ENCODE results near the gene OR2J1.
"Not testable (repeated sequence)": the region's sequence is repeated elsewhere in the genome, so short reads cannot be mapped to it uniquely, and the experiment has no call there.

OR2J1 gene

DNA sequence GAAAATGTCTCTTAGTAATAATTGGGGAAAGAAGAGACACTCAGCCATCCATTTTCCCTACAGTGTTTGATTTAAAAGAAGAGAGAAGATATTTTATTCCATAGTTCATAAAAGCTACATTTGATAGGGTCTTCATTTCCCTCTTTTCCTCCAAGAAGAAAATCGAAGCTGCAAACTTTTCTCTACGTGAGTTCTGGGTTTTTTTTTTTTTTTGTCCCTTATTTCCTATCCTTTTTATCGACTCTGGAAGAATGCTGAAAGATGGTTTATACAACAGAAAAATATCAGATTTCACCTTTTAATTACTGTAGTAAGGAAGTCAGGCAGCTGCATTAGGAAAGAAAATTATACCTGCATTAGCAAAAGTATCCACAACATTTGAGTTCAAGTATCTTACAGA, at the start of gene OR2J1:
OR2J1 (plus strand) TSS at position 301 of the 400 bp plus-strand sequence. CDS start 1,453 bp downstream, outside the sequence.
- no peak for ATAC-seq

DNA sequence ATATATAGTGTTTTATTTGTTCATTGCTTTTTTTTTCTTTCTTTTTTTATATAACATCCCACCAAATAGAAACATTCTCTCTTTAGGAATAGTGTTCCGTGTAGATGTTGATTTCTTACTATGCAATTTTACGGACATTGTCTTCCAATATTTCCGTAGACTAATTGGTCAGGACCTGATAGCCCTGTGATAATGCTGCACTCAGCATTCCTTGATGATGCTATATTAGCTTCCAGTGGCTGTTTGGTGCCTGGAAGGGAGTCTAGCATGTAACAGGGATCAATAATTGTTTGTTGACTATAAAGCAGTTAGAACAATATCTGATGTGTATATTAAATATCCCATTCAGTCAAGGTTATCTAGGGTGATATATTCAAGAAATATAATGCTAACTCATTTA, 47.6 kb upstream of the OR2J1 start:
- ATAC-seq, result no peak

DNA sequence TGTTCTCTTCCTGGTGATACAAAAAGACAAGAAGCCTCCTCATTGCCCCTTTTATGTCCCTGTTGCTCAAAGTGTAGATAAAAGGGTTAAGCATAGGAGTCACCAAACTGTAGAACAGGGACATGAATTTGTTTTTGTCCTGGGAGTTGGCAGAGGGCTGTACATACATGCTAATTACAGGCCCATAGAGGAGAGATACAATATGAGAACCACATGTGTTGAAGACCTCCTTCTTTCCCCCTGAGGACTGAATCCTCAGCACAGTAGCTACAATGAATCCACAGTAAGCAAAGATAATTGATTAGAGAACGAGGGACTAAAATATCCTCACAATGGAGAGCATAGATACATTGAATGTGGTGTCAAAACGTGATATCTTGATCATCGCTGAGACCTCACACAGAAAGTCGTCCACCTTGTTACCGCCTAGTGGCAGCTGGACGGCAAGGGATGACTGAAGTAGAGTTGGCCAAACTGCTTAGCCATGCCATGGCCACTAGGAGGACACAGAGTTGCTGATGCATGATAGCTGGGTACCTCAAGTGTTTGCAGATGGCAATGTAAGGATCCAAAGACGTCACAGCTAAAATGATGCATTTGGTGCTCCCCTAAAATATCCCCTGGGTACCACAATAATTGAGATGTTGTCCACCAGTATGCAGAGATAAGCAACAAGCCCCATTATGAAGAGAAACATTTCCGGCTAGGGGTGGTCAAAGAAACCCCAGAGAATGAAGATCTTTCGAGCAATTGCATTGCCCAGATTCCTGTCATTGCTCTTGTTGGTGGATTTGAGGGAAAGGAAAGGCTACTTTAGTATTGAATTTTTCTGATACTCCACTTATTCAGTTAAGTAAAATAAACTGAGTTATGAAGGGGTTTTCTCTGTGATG, 27.2 kb upstream of the OR2J1 start:
- ATAC-seq, result peak in 1 of 2 donors; percentile 30

DNA sequence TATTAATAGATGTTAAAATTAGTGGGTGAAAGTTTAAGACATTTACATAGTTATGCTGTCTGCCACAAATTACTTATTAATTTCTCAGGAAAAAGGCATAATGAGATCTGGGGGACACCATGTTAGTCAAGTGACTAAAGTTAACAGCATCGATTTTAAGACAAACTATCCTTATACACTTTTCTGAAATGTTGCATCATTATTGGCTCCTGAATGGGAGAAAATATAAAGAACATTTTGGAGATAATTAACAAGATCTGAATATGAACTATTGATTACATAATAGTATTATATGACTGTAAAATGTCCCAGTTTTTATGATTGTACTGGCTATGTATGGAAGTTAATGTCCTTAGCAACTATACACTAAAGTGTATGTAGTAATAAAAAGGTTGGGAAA, 20.1 kb upstream of the OR2J1 start:
- no peak for ATAC-seq

DNA sequence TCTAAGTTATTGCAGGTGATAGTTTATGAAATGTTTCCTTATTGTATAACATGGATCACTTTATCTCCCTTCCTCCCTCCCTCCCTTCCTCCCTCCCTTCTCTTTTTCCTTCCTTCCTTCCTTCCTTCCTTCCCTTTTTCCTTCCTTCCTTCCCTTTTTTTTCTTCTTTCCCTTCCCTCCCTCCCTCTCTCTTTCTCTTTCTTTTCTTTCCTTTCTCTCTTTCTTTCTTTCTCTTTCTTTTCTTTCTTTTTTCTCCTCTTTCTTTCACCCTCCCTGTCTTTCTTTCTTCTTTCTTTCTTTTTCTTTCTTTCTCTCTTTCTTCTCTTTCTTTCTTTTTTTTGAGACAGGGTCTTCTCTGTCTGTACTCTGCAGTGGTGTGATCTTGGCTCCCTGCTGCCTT, 18.0 kb upstream of the OR2J1 start:
- no peak for ATAC-seq

DNA sequence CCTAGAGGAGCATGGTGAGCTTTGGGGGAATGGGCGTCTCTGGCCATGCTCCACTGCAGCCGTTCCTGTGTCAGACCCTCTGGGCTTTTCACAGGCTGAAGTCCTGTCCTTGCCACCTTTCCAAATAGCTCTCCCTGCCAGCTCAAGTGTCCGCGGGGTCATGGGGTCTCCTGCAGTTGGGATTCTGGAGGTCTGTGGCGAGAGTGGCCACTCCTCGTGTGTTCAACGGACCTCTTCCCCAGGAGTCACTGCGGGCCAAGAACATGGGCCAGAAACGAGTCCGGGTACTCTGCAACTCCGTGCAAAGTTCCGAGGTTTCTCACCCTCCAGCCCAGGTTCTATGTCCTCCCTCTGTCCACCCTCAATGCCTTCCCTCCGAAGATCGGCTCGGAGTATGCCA, 16.8 kb upstream of the OR2J1 start:
- no peak for ATAC-seq

DNA sequence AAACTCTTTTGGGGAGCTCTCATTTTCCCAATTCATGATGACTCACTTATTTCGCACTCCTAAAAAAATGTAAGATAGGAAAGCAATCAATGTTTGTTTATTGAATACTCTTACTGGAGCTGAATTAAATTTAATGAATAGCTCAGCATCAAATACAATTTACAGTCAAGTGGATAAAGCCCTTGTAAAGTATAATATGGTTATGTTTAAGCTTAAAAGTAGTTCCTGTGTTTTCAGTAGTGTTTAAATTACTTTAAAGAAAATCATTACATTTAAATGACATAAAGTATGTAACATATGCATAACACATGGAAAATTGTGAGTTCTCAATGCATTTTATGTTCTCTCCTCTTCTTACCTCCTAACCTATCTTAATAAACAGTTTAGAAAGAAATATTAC, 12.1 kb upstream of the OR2J1 start, which contains the start of gene OR2B3:
OR2B3 (minus strand) TSS at position 101 of the 400 bp plus-strand sequence; CDS start at position 36, 65 bp downstream.
- no peak for ATAC-seq

DNA sequence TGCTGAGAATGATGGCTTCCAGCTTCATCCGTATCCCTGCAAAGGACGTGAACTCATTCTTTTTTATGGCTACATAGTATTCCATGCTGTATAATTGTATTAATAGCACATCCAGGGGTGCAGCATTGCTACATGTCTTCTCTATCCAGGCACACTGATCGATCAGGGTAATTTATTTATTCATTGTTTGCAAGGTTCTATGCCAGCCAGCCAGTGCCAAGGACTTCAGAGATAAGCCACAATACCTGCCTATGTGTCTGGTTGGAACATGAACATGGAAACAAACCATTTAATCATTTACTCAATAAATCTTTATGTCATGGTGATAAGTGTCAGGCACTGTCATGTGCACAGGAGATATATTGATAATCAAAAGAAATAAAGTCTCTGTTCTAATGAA, 6.3 kb upstream of the OR2J1 start:
- ATAC-seq, result no peak

DNA sequence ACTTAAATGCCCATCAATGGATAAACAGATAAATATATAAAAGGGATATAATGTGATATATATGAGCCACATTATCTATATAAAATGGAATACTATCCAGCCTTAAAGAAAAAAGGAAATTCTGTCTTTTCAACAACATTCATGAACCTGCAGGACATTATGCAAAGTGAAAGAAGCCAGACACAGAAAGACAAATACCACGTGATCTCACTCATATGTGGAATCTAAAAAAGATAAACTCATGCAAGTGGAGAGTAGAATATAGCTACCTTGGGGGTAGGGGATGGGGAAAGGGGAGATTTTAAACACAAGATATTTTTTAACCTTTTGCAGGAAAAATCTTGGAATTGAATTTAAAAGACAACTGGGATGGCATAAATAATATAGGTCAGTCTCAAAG, 1.5 kb upstream of the OR2J1 start:
- no peak for ATAC-seq

DNA sequence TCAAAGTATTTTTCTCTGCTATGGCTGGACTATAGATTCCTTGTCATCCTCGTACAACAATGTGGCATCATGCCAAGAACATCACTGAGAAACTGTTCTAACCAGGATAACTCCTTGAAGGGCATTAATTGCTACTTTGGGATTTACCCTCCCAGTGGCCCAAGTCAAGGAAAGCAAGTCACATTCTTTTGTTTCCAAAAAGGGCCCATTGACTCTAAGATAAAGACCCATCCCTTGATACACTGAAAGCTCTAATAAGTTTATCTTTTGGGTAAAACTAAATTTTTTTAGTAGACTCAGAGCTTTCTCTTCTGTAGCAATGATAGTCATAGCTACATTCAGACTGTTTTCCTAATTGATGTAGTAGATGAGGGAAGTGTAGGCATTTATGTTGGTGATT, 8.5 kb downstream of the OR2J1 start, which contains the start of gene OR2J3:
OR2J3 (plus strand) TSS at position 301 of the 400 bp plus-strand sequence. CDS start 3,833 bp downstream, outside the sequence.
- no peak for ATAC-seq

DNA sequence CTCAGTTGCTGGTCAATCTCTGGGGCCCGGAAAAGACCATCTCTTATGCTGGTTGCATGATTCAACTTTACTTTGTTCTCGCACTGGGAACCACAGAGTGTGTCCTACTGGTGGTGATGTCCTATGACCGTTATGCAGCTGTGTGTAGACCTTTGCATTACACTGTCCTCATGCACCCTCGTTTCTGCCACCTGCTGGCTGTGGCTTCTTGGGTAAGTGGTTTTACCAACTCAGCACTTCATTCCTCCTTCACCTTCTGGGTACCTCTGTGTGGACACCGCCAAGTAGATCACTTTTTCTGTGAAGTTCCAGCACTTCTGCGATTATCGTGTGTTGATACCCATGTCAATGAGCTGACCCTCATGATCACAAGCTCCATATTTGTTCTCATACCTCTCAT, 12.8 kb downstream of the OR2J1 start:
- ATAC-seq, result no peak

DNA sequence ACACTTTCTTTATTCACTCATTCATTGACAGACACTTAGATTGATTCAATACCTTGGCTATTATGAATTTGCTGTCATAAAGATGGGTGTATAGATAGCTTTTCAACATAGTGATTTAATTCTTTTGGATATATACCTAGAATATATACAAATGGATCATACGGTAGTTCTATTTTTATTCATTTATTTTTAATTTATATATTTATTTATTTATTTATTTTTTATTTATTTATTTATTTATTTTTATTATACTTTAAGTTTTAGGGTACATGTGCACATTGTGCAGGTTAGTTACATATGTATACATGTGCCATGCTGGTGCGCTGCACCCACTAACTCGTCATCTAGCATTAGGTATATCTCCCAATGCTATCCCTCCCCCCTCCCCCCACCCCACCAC, 15.7 kb downstream of the OR2J1 start:
- not testable (repeated sequence) for ATAC-seq

DNA sequence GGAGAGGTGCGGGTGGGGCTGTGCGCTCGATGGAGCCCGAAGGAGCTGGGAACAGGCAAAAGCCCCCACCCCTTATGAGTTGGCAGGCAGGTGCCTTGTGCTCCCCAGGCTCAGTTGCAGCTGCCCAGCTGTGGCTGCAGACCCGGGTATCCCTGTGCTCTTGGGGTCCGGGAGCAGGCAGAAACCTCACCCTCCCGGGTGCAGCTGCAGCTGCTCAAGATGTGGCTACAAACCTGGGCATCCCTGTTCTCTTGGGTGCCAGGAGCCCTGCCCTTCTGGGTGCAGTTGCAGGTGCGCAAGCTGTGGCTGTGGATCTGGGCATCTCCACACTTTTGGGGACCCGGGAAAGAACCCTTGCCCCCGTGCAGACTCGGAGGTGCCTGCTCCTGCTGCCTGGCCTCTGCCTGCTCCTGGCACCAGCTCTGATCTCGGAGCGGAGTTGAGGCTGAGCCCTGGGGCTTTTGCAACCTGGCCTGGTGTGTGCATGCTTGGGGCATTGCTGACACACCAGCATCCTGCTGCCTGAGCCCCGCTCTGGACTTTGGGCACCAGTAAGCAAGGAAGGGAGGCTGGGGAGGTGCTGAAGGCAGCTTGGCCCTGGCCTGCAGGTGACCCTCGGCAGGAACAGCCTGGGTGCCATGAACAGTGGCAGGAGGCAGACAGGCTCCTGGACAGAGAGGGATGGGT, 30.2 kb downstream of the OR2J1 start:
- no peak for ATAC-seq

DNA sequence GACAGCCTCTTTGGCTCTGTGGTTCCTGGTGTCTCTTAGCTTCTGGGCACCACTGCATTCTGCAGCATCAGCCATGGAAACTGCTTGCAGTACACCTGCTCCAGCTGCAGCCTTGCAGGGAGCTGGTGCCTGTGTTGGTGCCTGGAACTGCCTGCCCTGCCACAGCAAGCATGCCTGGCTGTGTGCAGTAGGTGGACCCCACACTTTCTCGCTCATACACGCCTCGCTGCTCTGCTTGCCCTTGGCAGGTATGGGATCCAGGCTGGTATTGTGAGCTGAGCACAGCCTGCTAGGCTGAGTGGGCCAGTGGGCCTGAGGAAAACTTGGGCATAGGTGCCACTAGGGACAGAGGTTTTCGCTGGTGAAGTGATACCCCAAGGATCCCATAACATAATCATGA, 31.4 kb downstream of the OR2J1 start:
- no peak for ATAC-seq

DNA sequence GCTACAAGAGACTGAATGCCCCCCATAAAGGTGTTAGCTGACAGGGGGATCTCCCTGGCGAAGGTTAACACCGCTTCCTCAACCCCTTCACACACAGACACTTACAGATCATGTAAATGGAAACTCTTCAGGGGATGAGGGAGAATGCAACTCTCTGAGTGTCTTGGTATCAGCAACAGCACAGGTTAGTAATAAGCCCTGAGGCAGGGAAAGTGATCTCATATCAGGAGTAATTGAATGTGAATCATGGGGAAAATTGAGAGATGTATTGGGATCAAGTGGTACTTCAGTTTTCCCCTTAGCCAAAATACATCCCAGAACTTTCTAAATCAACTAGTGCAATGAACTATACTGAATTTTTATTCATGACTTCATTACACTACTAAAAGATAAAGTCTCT, 32.4 kb downstream of the OR2J1 start:
- no peak for ATAC-seq

DNA sequence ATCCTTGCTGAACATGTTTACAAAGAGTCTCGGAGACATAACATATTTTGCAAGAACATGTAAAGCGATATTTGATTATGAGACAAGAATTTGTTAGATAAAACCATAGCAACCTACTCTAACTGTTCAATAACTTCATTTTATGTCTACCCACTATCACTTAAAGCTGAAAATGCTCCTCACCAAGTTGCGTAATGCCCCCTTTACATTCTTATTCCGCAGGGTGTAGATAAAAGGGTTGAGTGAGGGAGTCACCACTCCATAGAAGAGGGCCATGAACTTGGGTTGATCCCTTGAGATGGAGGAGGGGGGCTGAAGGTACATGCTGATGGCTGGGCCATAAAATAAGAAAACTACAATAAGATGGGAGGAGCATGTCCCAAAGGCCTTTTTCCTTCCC, 38.4 kb downstream of the OR2J1 start:
- no peak for ATAC-seq

DNA sequence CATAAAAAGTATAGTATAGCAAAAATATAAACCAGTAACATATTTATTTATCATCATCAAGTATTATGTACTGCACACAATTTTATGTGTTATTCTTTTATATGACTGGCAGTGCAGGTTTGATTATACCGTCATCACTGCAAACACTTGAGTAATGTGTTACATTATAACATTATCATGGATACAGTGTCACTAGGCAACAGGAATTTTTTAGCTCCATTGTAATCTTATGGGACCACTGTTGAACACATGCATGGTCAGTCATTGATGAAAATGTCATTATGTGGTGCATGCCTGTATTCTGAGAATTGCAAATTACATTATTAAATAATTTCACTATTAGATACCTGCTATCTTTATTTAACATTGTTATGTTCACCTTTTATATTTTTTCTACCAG, 42.3 kb downstream of the OR2J1 start:
- no peak for ATAC-seq

DNA sequence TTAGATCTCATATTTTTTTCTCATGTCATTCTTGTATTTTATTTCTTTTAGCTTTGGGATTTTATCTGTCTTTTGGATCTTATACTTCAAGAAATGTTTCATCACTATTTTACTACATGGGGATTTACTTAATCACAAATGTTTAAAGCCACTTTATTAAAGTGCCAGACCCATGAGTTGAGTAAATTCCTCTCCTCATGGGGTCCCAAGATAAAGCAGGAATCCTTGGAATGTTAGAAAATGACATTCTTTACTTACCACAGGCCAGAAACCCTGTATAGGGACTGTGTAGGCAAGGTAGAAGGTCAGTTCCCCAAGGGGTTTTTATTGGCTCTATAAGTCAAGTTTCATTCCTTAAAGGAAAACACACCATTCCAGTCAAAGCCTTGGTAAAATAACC, 43.0 kb downstream of the OR2J1 start:
- no peak for ATAC-seq

DNA sequence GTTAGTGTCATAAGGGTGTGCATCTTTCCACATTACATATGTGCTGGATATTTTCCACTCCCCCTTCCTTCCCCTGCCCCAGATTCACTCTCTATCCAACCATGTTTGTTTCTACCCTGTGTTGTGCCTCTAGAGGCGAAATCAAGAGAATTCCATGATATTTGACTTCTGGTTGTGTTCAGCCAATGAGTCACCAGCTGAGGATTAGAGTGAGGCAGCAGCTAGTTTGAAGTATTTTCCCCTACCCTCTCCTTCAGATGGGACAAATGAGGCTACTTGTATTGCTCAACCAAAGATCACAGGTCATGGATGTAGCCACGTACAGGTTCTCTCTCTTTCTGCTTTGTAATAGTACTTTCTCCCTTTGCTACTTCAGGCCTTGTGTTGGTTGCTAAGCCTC, 46.9 kb downstream of the OR2J1 start:
- no peak for ATAC-seq

DNA sequence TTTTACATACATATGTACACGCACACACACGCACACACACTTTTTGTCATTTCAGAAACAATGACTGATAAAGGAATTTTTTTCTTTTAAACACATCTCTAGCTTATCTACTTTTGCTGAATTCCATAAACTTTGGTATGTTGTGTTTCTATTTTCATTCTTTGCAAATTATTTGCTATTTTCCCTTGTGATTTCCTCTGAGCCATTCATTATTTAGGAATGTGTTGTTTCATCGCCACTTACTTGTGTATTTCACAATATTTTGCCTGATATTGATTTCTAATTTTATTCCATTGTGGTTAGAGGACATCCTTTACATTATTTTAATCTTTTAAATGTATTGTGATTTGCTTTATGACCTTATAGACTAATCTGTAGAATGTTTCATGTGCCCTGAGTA, 47.8 kb downstream of the OR2J1 start:
- ATAC-seq, result no peak

DNA sequence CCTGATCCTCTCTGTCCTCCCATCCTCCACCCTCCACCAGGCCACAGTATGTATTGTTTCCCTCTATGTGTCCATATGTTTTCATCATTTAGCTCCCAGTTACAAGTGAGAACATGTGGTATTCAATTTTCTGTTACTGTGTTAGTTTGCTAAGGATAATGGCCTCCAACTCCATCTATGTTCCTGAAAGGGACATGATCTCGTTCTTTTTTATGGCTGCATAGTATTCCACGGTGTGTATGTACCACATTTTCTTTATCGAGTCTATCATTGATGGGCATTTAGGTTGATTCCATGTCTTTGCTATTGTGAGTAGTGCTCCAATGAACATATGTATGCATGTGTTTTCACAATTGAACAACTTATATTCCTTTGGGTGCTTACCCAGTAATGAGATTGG, 50.2 kb downstream of the OR2J1 start:
- not testable (repeated sequence) for ATAC-seq
